ENCODE results near the gene TM2D3. TPM values are rescaled to one million over a fixed set of nuclear protein-coding genes. Genes with fewer than 3 reads are reported as not detected.

TM2D3 gene
- total RNA-seq, 1 experiment from 2014 or later = 18.8 TPM

DNA sequence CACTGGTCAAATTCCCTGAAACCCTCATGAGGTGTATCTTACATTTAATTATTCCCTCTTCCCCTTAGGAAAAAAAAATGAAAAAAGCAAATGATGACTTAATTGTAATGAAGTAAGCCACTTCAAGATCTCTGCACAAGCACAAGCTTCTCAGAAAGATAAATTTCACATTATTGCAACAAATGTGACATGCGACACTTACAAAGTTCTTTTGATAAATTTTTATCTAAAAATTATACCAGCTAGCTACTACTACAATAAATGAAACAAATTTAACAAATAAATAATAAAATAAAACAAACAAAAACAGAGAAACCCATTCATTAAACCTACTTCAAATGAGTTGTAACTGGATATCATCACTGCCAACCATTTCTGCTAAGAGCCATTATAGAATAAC lies 10.0 kb upstream of the TM2D3 start:
- no TSS peak for BruUV-seq (replicated peaks)
- H3K4me3 ChIP-seq = no peak overlapping the region
- H3F3A ChIP-seq (ENCODE audit: insufficient read depth, low read depth) = no peaks in the 10 kb centered on the region
- TF ChIP-seq EZH2 (IDR thresholded peaks at IDR 0.05; ENCODE audit: low read depth) = no peak
- TF ChIP-seq, protein P1, sequence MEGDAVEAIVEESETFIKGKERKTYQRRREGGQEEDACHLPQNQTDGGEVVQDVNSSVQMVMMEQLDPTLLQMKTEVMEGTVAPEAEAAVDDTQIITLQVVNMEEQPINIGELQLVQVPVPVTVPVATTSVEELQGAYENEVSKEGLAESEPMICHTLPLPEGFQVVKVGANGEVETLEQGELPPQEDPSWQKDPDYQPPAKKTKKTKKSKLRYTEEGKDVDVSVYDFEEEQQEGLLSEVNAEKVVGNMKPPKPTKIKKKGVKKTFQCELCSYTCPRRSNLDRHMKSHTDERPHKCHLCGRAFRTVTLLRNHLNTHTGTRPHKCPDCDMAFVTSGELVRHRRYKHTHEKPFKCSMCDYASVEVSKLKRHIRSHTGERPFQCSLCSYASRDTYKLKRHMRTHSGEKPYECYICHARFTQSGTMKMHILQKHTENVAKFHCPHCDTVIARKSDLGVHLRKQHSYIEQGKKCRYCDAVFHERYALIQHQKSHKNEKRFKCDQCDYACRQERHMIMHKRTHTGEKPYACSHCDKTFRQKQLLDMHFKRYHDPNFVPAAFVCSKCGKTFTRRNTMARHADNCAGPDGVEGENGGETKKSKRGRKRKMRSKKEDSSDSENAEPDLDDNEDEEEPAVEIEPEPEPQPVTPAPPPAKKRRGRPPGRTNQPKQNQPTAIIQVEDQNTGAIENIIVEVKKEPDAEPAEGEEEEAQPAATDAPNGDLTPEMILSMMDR (conservative IDR thresholded peaks at IDR 0.05) = no peak
- H3K4me1 ChIP-seq (replicated peaks; ENCODE audit: insufficient read depth) = no peaks in the 10 kb centered on the region
- no peak overlapping the region for H2AFZ ChIP-seq
- intact Hi-C loops (cut with micrococcal nuclease; ENCODE audit: unreplicated experiment) = no loop called here
- H3K36me3 ChIP-seq (ENCODE audit: low read depth) = no peaks in the 10 kb centered on the region
- no peaks in the 10 kb centered on the region; the same call in 1 of the 2 replicates for H3K9me2 ChIP-seq (ENCODE audit: insufficient read depth)
- H3K27ac ChIP-seq = no peak overlapping the region
- no peak overlapping the region for H3K4me2 ChIP-seq
- H3K79me2 ChIP-seq (ENCODE audit: low read depth) = no peaks in the 10 kb centered on the region
- CTCF ChIA-PET = no interaction called here
- POLR2A ChIA-PET (ENCODE audit: unreplicated experiment) = no interaction called here
- no peak for DNase-seq
- H3K9me3 ChIP-seq (ENCODE audit: insufficient read depth, low read depth) = no peaks in the 10 kb centered on the region
- no peaks in the 10 kb centered on the region for H3K27me3 ChIP-seq (ENCODE audit: insufficient read depth, low read depth)
- H4K20me1 ChIP-seq (ENCODE audit: insufficient read depth) = no peaks in the 10 kb centered on the region

DNA sequence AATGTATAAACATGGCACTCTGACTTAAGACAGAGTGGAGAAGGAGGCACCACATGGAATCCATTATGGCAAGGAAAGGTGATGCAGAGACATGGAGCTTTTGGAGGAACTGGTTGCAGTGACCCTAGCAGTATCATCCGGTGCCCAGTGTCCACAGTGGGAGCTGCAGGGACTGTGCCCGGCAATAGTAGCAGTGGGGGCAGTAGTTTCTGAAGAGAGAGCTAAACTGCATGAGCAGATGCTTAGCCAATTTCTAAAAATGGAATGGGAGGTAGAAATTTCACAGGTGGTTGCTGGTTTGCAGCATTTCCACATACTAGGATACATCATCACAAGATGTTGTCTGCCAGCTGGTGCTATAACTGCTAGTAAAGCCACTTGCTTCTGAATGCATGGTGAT lies 7.8 kb upstream of the TM2D3 start:
- Histone ChIP-seq H3K9me2 (ENCODE audit: insufficient read depth) (no peaks in the 10 kb centered on the region; the same call in 1 of the 2 replicates), H3K4me1 (replicated peaks; ENCODE audit: insufficient read depth) (no peaks in the 10 kb centered on the region), H3K27ac (no peak overlapping the region), H3F3A (ENCODE audit: insufficient read depth, low read depth) (no peaks in the 10 kb centered on the region), H3K9me3 (ENCODE audit: insufficient read depth, low read depth) (no peaks in the 10 kb centered on the region), H2AFZ (no peak overlapping the region), H3K4me2 (no peak overlapping the region), H3K27me3 (ENCODE audit: insufficient read depth, low read depth) (no peaks in the 10 kb centered on the region), H3K4me3 (no peak overlapping the region), H3K79me2 (ENCODE audit: low read depth) (no peaks in the 10 kb centered on the region), H4K20me1 (ENCODE audit: insufficient read depth) (no peaks in the 10 kb centered on the region), H3K36me3 (ENCODE audit: low read depth) (no peaks in the 10 kb centered on the region)
- intact Hi-C loops (cut with micrococcal nuclease; ENCODE audit: unreplicated experiment) = no loop called here
- DNase-seq = no peak
- ChIA-PET POLR2A (ENCODE audit: unreplicated experiment) (no interaction called here), CTCF (no interaction called here)
- TF ChIP-seq, protein P1 (conservative IDR thresholded peaks at IDR 0.05) = no peak
- no peak for TF ChIP-seq EZH2 (IDR thresholded peaks at IDR 0.05; ENCODE audit: low read depth)
- BruUV-seq (replicated peaks) = no TSS peak

DNA sequence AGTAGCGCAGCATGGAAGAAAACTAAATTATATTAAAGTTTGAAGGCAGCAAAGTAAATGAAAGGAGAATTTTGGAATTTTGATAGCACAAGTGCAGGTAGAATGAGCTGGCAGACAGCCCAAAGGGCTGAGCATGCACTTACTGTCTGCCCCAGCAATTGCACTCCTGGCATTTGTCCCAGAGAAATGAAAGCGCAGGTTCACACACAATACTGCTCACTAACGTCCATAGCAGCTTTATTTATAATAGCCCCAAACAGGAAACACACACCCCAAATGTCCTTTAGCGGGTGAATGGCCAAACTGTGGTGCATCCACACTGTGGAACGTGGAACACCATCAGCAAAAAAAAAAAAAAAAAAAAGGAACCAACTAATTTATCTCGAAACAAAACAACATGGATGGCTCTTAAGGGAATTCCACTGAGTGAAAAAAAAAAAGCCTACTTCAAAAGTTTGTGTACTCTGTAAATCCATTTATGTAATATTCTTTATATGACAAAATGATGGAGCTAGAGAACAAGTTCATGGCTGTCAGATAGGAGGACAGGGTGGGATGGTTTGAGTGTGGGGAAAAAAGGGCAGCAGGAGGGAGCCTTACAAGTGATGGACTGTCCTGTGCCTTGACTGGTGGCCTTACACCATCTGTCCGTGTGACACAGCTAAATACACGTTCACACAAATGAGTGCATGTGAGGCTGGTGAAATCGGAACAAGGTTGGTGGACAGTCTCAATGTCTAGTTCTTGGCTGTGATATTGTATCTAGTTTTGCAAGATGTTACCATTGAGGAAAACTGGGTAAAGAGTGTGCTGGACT lies 6.0 kb upstream of the TM2D3 start:
- POLR2A ChIA-PET (ENCODE audit: unreplicated experiment) = no interaction called here
- no TSS peak for BruUV-seq (replicated peaks)

More for the DNA sequence above, 6.0 kb upstream of the TM2D3 start:
- no peaks in the 10 kb centered on the region for H4K20me1 ChIP-seq (ENCODE audit: insufficient read depth)
- DNase-seq = no peak
- no peak for TF ChIP-seq EZH2 (IDR thresholded peaks at IDR 0.05; ENCODE audit: low read depth)
- TF ChIP-seq, protein P1 (conservative IDR thresholded peaks at IDR 0.05) = no peak
- peaks cover 1% of the 10 kb centered on the region for H3K79me2 ChIP-seq (ENCODE audit: low read depth)
- H3K36me3 ChIP-seq (ENCODE audit: low read depth) = no peaks in the 10 kb centered on the region
- H3F3A ChIP-seq (ENCODE audit: insufficient read depth, low read depth) = peaks cover 4% of the 10 kb centered on the region; the same call in 1 of the 2 replicates
- H3K4me3 ChIP-seq = no peak overlapping the region
- H3K27ac ChIP-seq = no peak overlapping the region
- H3K4me2 ChIP-seq = no peak overlapping the region
- CTCF ChIA-PET = no interaction called here
- no peak overlapping the region for H2AFZ ChIP-seq
- H3K4me1 ChIP-seq (replicated peaks; ENCODE audit: insufficient read depth) = peaks cover 2% of the 10 kb centered on the region; the same call in 1 of the 2 replicates
- intact Hi-C loops (cut with micrococcal nuclease; ENCODE audit: unreplicated experiment) = no loop called here
- no peaks in the 10 kb centered on the region for H3K9me2 ChIP-seq (ENCODE audit: insufficient read depth)
- H3K27me3 ChIP-seq (ENCODE audit: insufficient read depth, low read depth) = no peaks in the 10 kb centered on the region
- no peaks in the 10 kb centered on the region for H3K9me3 ChIP-seq (ENCODE audit: insufficient read depth, low read depth)
